HCT116 (cell line): Measurements from ENCODE around the gene GRIK4. TPM values are rescaled to one million over a fixed set of nuclear protein-coding genes. Genes with fewer than 3 reads are reported as not detected.

Source experiments
- ATAC-seq: fragments of 200-7000 bp; cut with Tn5 transposase; 2 replicates; pipeline ENCODE4 v1.9.1; 2020; ENCODE audit warnings: mild to moderate bottlenecking, moderate library complexity
- BruUV-seq: library from RNA; stranded (reverse); fragments of 400-500 nt; replicated peaks from 2 replicates; lab custom pipeline; 2021; lab: Mats Ljungman, UMichigan
- CTCF ChIA-PET: fragments of 300-600 bp; sonication (Branson Sonifier 250); formaldehyde crosslinking; loops from one replicate; lab custom pipeline; 2021; ENCODE audit warnings: antibody characterized with exemption; lab: Charles Lee
- POLR2A ChIA-PET: fragments of 300-600, 350-600 bp; sonication (Branson Sonifier 250); formaldehyde crosslinking; loops from one replicate; lab custom pipeline; 2021; ENCODE audit warnings: antibody characterized with exemption; lab: Charles Lee
- RAD21 ChIA-PET, 2 experiments: fragments of 300-600 bp; sonication (Branson Sonifier 250); formaldehyde crosslinking; loops; one replicate each; lab custom pipeline; 2023; ENCODE audit warnings: low total read pairs in 2 of 2; ENCODE audit not compliant: uncharacterized antibody in 2 of 2, unreplicated experiment in 2 of 2, low non-redundant PET in 1 of 2; lab: Charles Lee
- DNase-seq: peaks from one replicate; pipeline ENCODE4 v3.0.0-alpha.2; 2010; ENCODE audit warnings: low read depth, low spot score
- H2AFZ ChIP-seq: fragments of 200-600 bp; shearing (Covaris generic), sonication (generic); 2 replicates; pipeline ENCODE4 v1.6.1; 2017; ENCODE audit warnings: low read depth, mixed run types, mixed read lengths, antibody characterized with exemption, low read length; ENCODE audit not compliant: poor library complexity, severe bottlenecking
- H3K27ac ChIP-seq: 2 replicates; pipeline ENCODE4 v1.5.1; 2012; ENCODE audit warnings: low read depth, low read length
- H3K27me3 ChIP-seq: fragments of 200-600 bp; sonication (generic); 2 replicates; pipeline ENCODE4 v1.6.1; 2016; ENCODE audit warnings: mixed run types, low read length, mixed read lengths; ENCODE audit not compliant: insufficient read depth
- H3K36me3 ChIP-seq, 2 experiments: fragments of 200-500 bp in 1 of 2; fragments of 200-600 bp in 1 of 2; sonication (Bioruptor generic) in 1 of 2; sonication (generic) in 1 of 2; 2 replicates each; pipeline versions ENCODE4 v1.5.1 to v1.6.1; 2014 to 2016; ENCODE audit warnings: low read length in 2 of 2, inconsistent platforms in 1 of 2, mixed read lengths in 1 of 2, mixed run types in 1 of 2; ENCODE audit not compliant: insufficient read depth in 2 of 2, control insufficient read depth in 1 of 2
- H3K4me1 ChIP-seq, 2 experiments: fragments of 200-600 bp in 1 of 2; sonication (generic) in 1 of 2; 2 replicates each; pipeline versions ENCODE4 v1.5.1 to v1.6.1; 2012 to 2017; ENCODE audit warnings: low read length in 2 of 2, inconsistent platforms in 1 of 2, mild to moderate bottlenecking in 1 of 2, mixed read lengths in 1 of 2, mixed run types in 1 of 2, moderate library complexity in 1 of 2; ENCODE audit not compliant: insufficient read depth in 2 of 2, control insufficient read depth in 1 of 2
- H3K4me2 ChIP-seq: fragments of 200-600 bp; sonication (generic); 2 replicates; pipeline ENCODE4 v1.6.1; 2017; ENCODE audit warnings: mixed run types, low read length, mixed read lengths
- H3K4me3 ChIP-seq, 2 experiments: fragments of 200-600 bp in 1 of 2; sonication (generic) in 1 of 2; replicated peaks in 1 of 2; 2 replicates each; pipeline ENCODE4 v1.5.1; 2011 to 2016; ENCODE audit warnings: low read length in 2 of 2, control low read depth in 1 of 2, low read depth in 1 of 2, mild to moderate bottlenecking in 1 of 2, mixed read lengths in 1 of 2, mixed run types in 1 of 2
- H3K79me2 ChIP-seq: fragments of 200-600 bp; sonication (generic); 2 replicates; pipeline ENCODE4 v1.6.1; 2017; ENCODE audit warnings: mild to moderate bottlenecking, mixed run types, low read length, moderate library complexity, mixed read lengths; ENCODE audit not compliant: insufficient read depth
- H3K9ac ChIP-seq: fragments of 200-600 bp; sonication (generic); 2 replicates; pipeline ENCODE4 v1.6.1; 2016; ENCODE audit warnings: low read length, mixed read lengths
- H3K9me2 ChIP-seq: fragments of 200-600 bp; sonication (generic), shearing (Covaris generic); 2 replicates; pipeline ENCODE4 v1.6.1; 2017; ENCODE audit warnings: mixed run types, mild to moderate bottlenecking, moderate library complexity; ENCODE audit not compliant: insufficient read depth
- H3K9me3 ChIP-seq, 2 experiments: fragments of 200-500 bp in 1 of 2; fragments of 200-600 bp in 1 of 2; sonication (Bioruptor generic) in 1 of 2; sonication (generic) in 1 of 2; 2 replicates each; pipeline ENCODE4 v1.6.1; 2014 to 2017; ENCODE audit warnings: low read length in 2 of 2, mixed read lengths in 2 of 2, inconsistent platforms in 1 of 2, low read depth in 1 of 2, mild to moderate bottlenecking in 1 of 2, mixed run types in 1 of 2, moderate library complexity in 1 of 2; ENCODE audit not compliant: control insufficient read depth in 1 of 2, insufficient read depth in 1 of 2
- H4K20me1 ChIP-seq: fragments of 200-600 bp; sonication (generic), shearing (Covaris generic); 2 replicates; pipeline ENCODE4 v1.6.1; 2017; ENCODE audit warnings: mixed run types, mild to moderate bottlenecking, moderate library complexity; ENCODE audit not compliant: insufficient read depth
- CBX3 ChIP-seq: IDR thresholded peaks from 2 replicates; pipeline ENCODE4 v1.6.1; 2012; ENCODE audit warnings: low read depth
- CEBPB ChIP-seq: IDR thresholded peaks from 2 replicates; pipeline ENCODE4 v1.6.1; 2012; ENCODE audit warnings: low read depth
- EZH2 ChIP-seq: fragments of 200-600 bp; sonication (generic); IDR thresholded peaks from 2 replicates; pipeline ENCODE4 v1.6.1; 2017; ENCODE audit warnings: antibody characterized with exemption, mixed run types
- POLR2A ChIP-seq: IDR thresholded peaks from 2 replicates; pipeline ENCODE4 v1.7.0; 2011; ENCODE audit warnings: borderline replicate concordance; ENCODE audit not compliant: insufficient read depth, insufficient read length; ENCODE audit errors: extremely low read depth
- RAD21 ChIP-seq: IDR thresholded peaks from 2 replicates; pipeline ENCODE4 v1.6.1; 2012; ENCODE audit warnings: low read depth, mild to moderate bottlenecking
- SIN3A ChIP-seq: IDR thresholded peaks from 2 replicates; pipeline ENCODE4 v1.6.1; 2012; ENCODE audit warnings: low read depth
- SRF ChIP-seq: IDR thresholded peaks from 2 replicates; pipeline ENCODE4 v1.6.1; 2012; ENCODE audit warnings: low read depth
- TCF7L2 ChIP-seq: IDR thresholded peaks from 2 replicates; pipeline ENCODE4 v1.7.0; 2011; ENCODE audit warnings: borderline replicate concordance, inconsistent platforms; ENCODE audit not compliant: insufficient read depth, insufficient read length; ENCODE audit errors: extremely low read depth
- YY1 ChIP-seq: IDR thresholded peaks from 2 replicates; pipeline ENCODE4 v1.6.1; 2011; ENCODE audit warnings: low read length, low read depth, moderate library complexity, mild to moderate bottlenecking; ENCODE audit not compliant: insufficient replicate concordance; ENCODE audit errors: extremely low read depth
- ZFX ChIP-seq: fragments of 450-650 bp; IDR thresholded peaks from 2 replicates; pipeline ENCODE4 v1.6.1; 2017
- intact Hi-C: fragments of 100-400 bp; cut with micrococcal nuclease; formaldehyde crosslinking; loops from 2 replicates; pipeline ENCODE4 v1.10.0; 2022
- total RNA-seq: library from RNA; stranded (reverse); gene quantifications from one replicate; pipeline ENCODE4 v1.2.1, GENCODE V29; 2021; ENCODE audit not compliant: unreplicated experiment
- TF ChIP-seq, protein P1 (sequence below): IDR thresholded peaks from 2 replicates; pipeline ENCODE4 v1.6.1; 2012; ENCODE audit warnings: low read depth
- TF ChIP-seq, protein P2 (sequence below): IDR thresholded peaks from 2 replicates; pipeline ENCODE4 v1.6.1; 2012
- TF ChIP-seq, protein P3 (sequence below), 3 experiments: fragments of 200-600 bp in 1 of 3; sonication (generic) in 1 of 3; IDR thresholded peaks in 2 of 3; conservative IDR thresholded peaks in 1 of 3; 2 replicates each; pipeline ENCODE4 v1.5.1; 2012 to 2017; ENCODE audit warnings: low read depth in 2 of 3, low read length in 2 of 3, antibody characterized with exemption in 1 of 3, borderline replicate concordance in 1 of 3, control low read depth in 1 of 3, mild to moderate bottlenecking in 1 of 3, mixed read lengths in 1 of 3, mixed run types in 1 of 3, moderate library complexity in 1 of 3; ENCODE audit not compliant: insufficient read depth in 1 of 3
- TF ChIP-seq, protein P4 (sequence below): IDR thresholded peaks from 2 replicates; pipeline ENCODE4 v1.6.1; 2012

Gene GRIK4
- total RNA-seq, 1 experiment from 2014 or later: 0.52 TPM

DNA sequence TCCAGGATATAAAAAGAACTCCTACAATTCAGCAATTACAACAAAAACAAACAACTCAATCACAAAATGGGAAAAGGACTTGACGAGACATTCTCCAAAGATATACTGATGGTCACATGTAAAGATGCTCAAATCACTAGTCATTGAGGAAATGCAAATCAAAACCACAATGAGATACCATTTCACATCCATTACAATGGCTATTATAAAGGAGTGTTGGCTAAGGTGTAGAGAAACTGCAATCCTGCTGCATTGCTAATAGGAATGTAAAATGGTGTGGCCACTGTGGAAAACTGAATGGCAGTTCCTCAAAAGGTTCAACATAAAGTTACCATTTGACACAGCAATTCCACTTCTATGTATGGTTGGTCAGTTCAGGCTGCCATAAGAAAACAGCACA, 500.5 kb downstream of the GRIK4 start (continued):
- TF ChIP-seq, protein P1, sequence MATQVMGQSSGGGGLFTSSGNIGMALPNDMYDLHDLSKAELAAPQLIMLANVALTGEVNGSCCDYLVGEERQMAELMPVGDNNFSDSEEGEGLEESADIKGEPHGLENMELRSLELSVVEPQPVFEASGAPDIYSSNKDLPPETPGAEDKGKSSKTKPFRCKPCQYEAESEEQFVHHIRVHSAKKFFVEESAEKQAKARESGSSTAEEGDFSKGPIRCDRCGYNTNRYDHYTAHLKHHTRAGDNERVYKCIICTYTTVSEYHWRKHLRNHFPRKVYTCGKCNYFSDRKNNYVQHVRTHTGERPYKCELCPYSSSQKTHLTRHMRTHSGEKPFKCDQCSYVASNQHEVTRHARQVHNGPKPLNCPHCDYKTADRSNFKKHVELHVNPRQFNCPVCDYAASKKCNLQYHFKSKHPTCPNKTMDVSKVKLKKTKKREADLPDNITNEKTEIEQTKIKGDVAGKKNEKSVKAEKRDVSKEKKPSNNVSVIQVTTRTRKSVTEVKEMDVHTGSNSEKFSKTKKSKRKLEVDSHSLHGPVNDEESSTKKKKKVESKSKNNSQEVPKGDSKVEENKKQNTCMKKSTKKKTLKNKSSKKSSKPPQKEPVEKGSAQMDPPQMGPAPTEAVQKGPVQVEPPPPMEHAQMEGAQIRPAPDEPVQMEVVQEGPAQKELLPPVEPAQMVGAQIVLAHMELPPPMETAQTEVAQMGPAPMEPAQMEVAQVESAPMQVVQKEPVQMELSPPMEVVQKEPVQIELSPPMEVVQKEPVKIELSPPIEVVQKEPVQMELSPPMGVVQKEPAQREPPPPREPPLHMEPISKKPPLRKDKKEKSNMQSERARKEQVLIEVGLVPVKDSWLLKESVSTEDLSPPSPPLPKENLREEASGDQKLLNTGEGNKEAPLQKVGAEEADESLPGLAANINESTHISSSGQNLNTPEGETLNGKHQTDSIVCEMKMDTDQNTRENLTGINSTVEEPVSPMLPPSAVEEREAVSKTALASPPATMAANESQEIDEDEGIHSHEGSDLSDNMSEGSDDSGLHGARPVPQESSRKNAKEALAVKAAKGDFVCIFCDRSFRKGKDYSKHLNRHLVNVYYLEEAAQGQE: no peak
- no peak for TF ChIP-seq RAD21
- TF ChIP-seq, all 23 proteins: peak for 0

DNA sequence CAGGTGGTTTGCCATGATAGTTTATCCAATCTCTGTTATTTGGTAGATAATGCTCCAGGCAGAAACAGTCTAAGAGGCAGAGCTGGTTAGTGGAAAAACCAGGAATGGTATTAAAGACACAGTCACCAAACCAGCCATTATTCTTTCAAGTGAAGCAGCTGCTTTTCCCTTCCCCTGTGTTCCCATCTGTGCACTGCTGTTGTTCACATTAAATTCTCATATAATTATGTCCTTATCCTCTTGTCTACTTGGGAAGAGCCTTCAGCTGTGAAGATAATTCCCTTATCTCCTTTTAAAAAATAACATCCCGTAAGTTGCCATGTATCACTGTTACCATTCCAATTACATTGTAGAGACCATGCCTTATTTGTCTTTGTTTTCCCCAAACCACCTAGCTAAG, 507.2 kb downstream of the GRIK4 start:
- H3K4me2 ChIP-seq: no peak overlapping the region
- H3K36me3 ChIP-seq: no peaks in the 10 kb centered on the region
- no peaks in the 10 kb centered on the region for H4K20me1 ChIP-seq
- H3K4me1 ChIP-seq: peaks cover 0 to 3% of the 10 kb centered on the region in 2 experiments; a peak in 1 of 4 replicates
- H3K9ac ChIP-seq: no peak overlapping the region
- H3K9me3 ChIP-seq: no peaks in the 10 kb centered on the region
- ChIA-PET RAD21 (no interaction called here), CTCF (no interaction called here), POLR2A (no interaction called here)
- H3K27me3 ChIP-seq: no peaks in the 10 kb centered on the region
- intact Hi-C loops: no loop called here
- ATAC-seq: no peak
- H3K79me2 ChIP-seq: no peaks in the 10 kb centered on the region
- H3K4me3 ChIP-seq: no peak overlapping the region
- no peak overlapping the region for H2AFZ ChIP-seq
- no peaks in the 10 kb centered on the region for H3K9me2 ChIP-seq
- no peak for DNase-seq
- BruUV-seq: no TSS peak
- no peak overlapping the region for H3K27ac ChIP-seq
- TF ChIP-seq, protein P2, sequence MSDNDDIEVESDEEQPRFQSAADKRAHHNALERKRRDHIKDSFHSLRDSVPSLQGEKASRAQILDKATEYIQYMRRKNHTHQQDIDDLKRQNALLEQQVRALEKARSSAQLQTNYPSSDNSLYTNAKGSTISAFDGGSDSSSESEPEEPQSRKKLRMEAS: no peak
- no peak for TF ChIP-seq TCF7L2
- TF ChIP-seq EZH2: no peak
- TF ChIP-seq CEBPB: no peak
- TF ChIP-seq POLR2A: no peak
- TF ChIP-seq, protein P3, sequence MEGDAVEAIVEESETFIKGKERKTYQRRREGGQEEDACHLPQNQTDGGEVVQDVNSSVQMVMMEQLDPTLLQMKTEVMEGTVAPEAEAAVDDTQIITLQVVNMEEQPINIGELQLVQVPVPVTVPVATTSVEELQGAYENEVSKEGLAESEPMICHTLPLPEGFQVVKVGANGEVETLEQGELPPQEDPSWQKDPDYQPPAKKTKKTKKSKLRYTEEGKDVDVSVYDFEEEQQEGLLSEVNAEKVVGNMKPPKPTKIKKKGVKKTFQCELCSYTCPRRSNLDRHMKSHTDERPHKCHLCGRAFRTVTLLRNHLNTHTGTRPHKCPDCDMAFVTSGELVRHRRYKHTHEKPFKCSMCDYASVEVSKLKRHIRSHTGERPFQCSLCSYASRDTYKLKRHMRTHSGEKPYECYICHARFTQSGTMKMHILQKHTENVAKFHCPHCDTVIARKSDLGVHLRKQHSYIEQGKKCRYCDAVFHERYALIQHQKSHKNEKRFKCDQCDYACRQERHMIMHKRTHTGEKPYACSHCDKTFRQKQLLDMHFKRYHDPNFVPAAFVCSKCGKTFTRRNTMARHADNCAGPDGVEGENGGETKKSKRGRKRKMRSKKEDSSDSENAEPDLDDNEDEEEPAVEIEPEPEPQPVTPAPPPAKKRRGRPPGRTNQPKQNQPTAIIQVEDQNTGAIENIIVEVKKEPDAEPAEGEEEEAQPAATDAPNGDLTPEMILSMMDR (IDR thresholded peaks at IDR 0.05 in 2 of 3, conservative IDR thresholded peaks at IDR 0.05 in 1 of 3; ENCODE audit: borderline replicate concordance in 1 of 3, insufficient read depth in 1 of 3, low read depth in 2 of 3, low read length in 2 of 3): no peak
- no peak for TF ChIP-seq YY1
- no peak for TF ChIP-seq SRF
- TF ChIP-seq CBX3: no peak
- TF ChIP-seq SIN3A: no peak
- TF ChIP-seq, protein P4, sequence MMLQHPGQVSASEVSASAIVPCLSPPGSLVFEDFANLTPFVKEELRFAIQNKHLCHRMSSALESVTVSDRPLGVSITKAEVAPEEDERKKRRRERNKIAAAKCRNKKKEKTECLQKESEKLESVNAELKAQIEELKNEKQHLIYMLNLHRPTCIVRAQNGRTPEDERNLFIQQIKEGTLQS: no peak
- TF ChIP-seq ZFX: no peak
- TF ChIP-seq, protein P1: no peak
- no peak for TF ChIP-seq RAD21
